NCI-H128 (cell line): ENCODE data around the gene CCT3.
"Not testable (repeated sequence)": the region's sequence is repeated elsewhere in the genome, so short reads cannot be mapped to it uniquely, and the experiment has no call there.

Experiments used
- DNase-seq: peaks from one replicate; lab custom pipeline; 2025; ENCODE audit not compliant: unreplicated experiment; lab: John Stamatoyannopoulos, UW

CCT3 gene

GRCh38 chr1:156338180-156338976 is at the start of gene CCT3, which contains the start of gene TSACC:
CCT3 (minus strand) TSS chr1:156338292; CDS start chr1:156338184, 108 bp downstream.
TSACC (plus strand) TSS chr1:156338526; CDS start chr1:156339758, 1,232 bp downstream.
- DNase-seq = peak; percentile 100

GRCh38 chr1:156387870-156388173 is 49.7 kb upstream of the CCT3 start:
- DNase-seq = no peak

GRCh38 chr1:156386949-156387869 is 49.1 kb upstream of the CCT3 start:
- DNase-seq = no peak

GRCh38 chr1:156386134-156386901 is 48.2 kb upstream of the CCT3 start:
- no peak for DNase-seq

GRCh38 chr1:156385534-156386031 is 47.5 kb upstream of the CCT3 start:
- peak; percentile 57 for DNase-seq

DNA sequence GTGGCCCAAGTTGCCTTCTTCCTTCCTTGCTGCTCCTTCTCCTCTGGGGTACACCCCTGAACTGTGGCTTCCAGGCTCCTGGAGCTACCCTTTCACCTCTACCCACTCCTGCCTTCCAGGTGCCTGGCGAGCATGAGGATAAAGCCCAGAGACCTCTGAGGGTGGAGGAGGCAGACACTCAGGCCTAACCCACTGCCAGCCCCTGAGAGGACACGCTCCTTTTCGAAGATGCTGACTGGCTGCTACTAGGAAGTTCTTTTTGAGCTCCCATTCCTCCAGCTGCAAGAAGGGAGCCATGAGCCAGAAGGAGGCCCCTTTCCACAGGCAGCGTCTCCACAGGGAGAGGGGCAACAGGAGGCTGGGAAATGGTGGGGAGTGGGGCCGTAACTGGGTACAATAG is 46.6 kb upstream of the CCT3 start:
- no peak for DNase-seq

- DNase-seq = no peak
These were observed 45.9 kb upstream of the CCT3 start for GRCh38 chr1:156384007-156384406.

- peak; percentile 58 for DNase-seq
These were observed 44.9 kb upstream of the CCT3 start for GRCh38 chr1:156383023-156383422.

GRCh38 chr1:156382561-156382960 is 44.5 kb upstream of the CCT3 start:
- DNase-seq = no peak

DNA sequence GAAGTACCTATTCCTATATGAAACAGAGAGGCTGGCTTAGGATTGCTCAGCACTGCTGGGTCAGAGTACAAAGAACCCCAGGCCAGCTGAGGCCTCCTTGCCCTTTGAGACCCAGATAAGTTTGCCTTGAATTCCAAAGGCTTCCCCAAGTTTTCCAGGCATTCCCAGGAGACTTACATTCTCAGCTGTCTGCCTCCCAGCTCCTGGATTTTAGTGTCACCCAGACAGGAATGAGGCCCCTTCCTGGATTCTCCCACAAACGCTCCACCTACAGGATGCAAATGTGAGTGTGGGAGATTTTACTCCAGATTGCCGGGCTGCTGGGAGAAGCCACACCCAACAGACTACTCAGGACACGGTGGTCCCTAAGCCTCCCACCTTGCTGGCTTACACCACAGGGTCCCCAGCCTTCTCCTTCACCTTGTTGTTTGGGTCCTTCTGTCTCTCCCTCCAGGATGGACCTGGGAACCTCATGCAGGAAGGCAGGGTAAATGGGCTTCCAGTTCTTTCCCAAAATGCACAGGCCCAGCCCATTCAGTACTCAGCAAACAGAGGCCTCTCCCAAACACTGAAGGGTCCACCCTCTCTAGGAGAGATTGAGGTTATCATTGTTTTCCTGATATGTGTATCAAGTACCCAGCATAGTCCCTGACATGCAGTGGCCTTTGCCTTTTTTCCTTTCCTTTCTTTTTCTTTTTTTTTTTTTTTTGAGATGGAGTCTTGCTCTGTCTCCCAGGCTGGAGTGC is 41.5 kb upstream of the CCT3 start:
- DNase-seq = no peak

DNA sequence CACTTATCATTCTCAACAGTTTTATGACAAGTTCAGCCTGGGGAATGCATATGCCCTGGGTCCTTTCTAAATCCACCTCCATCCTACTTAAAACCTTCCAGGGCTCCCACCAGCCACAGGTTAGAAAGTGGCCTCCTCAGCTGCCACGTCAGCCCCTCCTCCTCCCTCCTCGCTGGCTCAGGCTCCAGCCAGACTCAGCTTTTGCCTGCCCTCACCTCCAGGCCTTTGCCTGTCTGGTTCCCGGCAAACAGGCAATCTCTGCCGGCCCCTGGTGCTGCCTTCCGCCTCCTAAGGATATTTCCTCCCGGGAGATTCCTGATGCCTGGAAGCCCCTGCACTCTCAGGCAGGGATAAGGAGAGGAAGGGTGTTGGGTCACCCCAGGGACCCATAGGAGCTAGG is 40.5 kb upstream of the CCT3 start:
- no peak for DNase-seq

GRCh38 chr1:156376958-156377919 is 39.1 kb upstream of the CCT3 start:
- no peak for DNase-seq

GRCh38 chr1:156376146-156376545 is 38.1 kb upstream of the CCT3 start:
- DNase-seq = no peak

- no peak for DNase-seq
These were observed 35.5 kb upstream of the CCT3 start for GRCh38 chr1:156373546-156373945.

GRCh38 chr1:156372876-156373275 is 34.8 kb upstream of the CCT3 start:
- no peak for DNase-seq

DNA sequence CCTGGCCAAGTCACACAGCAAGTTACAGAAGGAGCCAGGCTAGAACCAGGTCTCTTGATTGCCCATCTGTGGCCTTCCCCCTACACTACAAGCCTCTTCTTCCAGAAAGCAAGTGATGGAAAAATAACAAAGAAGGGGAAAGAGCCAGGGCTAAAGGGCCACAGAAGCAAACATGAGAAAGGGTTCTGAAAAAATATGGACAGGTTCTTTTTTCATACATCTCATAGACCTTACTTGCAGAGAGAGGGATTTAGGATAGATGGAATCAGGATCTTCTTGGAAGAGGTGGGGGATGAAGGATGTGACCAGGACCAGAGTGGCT is 34.1 kb upstream of the CCT3 start:
- no peak for DNase-seq

DNA sequence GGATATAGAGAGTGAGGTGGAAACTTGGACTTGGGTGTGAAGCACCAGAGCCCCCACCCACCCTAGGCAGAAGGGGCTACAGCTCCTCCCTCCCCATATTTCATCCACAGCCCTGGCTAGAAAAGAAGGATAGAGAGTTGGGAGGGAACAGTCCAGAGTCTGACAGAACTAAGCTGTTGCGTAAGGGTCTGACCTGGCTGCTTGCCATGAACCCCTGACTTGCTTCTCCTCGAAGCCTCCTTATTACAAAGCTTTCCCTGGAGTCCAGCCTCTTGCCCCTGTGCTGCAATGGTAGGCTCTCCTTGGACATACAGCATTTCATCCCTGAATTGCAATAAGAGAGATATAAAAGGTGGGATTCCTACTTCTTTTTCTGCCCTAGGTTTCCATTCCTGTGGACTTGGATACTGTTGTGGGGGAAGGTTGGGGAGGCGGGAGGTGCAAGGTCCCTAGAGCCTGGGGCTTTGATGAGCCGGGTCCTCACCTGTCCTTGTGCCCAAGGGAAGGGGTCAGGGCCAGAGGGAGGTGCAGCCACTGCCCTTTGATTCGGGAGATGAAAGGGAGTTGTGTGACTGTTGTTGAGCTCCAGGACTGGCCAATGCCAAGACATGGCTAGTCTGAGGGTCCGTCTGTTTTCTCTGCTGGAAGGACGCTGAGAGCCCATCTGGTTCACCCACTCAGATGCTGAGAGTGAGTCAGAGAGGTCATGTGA is 33.6 kb upstream of the CCT3 start:
- DNase-seq = no peak

DNA sequence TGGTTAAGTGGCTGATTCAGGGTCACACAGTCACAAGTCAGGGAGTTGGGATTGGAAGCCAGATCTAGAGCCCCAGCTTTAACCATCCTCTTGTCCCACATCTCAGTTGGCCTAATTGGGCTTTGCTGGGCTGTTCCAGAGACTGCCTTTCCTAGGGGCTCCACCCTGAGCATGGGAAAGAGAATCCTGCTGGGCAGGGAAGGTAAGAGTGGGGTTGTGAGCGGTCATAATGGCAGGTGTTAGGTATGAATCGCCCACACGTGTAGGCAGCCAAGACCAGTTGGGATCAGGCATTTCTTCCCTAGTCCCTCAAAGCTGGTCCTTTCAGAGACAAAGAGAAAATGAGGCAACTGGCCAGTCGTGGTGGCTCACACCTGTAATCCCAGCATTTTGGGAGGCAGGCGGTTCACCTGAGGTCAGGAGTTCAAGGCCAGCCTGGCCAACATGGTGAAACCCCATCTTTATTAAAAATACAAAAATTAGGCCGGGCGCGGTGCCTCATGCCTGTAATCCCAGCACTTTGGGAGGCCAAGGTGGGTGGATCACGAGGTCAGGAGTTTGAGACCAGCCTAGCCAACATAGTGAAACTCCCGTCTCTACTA is 31.7 kb upstream of the CCT3 start:
- DNase-seq = not testable (repeated sequence)
